Astrocyte (in vitro differentiated cells and primary cell): ENCODE data around the gene HLA-DMB. TPM values are rescaled to one million over a fixed set of nuclear protein-coding genes. Genes with fewer than 3 reads are reported as not detected.

ENCODE experiments used
- DNase-seq: peaks from one replicate; pipeline ENCODE4 v3.0.0-alpha.2; 2010; ENCODE audit warnings: low read depth
- FAIRE-seq: peaks from 2 replicates; lab custom pipeline; 2011; peaks lifted over from hg19 to GRCh38; lab: Jason Lieb, UNC
- H2AFZ ChIP-seq: 2 replicates; pipeline ENCODE4 v1.6.0; 2012; ENCODE audit warnings: low read depth, low read length, inconsistent platforms
- H3K27ac ChIP-seq: 2 replicates; pipeline ENCODE4 v1.5.1; 2011; ENCODE audit warnings: low read depth, low read length, inconsistent platforms
- H3K27me3 ChIP-seq: 2 replicates; pipeline ENCODE4 v1.6.0; 2011; ENCODE audit warnings: low read length, inconsistent platforms; ENCODE audit not compliant: insufficient read depth
- H3K36me3 ChIP-seq: 2 replicates; pipeline ENCODE4 v1.5.1; 2011; ENCODE audit warnings: low read length, inconsistent platforms; ENCODE audit not compliant: insufficient read depth
- H3K4me1 ChIP-seq: 2 replicates; pipeline ENCODE4 v1.5.1; 2011; ENCODE audit warnings: low read length, inconsistent platforms; ENCODE audit not compliant: insufficient read depth
- H3K4me2 ChIP-seq: 2 replicates; pipeline ENCODE4 v1.6.0; 2012; ENCODE audit warnings: low read length, inconsistent platforms
- H3K4me3 ChIP-seq: 2 replicates; pipeline ENCODE4 v1.5.1; 2011; ENCODE audit warnings: low read depth, mild to moderate bottlenecking, low read length, inconsistent platforms; ENCODE audit not compliant: insufficient read depth
- H3K79me2 ChIP-seq: 2 replicates; pipeline ENCODE4 v1.6.0; 2012; ENCODE audit warnings: mild to moderate bottlenecking, low read length, inconsistent platforms; ENCODE audit not compliant: insufficient read depth
- H3K9ac ChIP-seq: 2 replicates; pipeline ENCODE4 v1.6.0; 2012; ENCODE audit warnings: mild to moderate bottlenecking, low read length, inconsistent platforms
- H3K9me3 ChIP-seq: 2 replicates; pipeline ENCODE4 v1.5.1; 2012; ENCODE audit warnings: low read depth, mild to moderate bottlenecking, low read length, inconsistent platforms; ENCODE audit not compliant: insufficient read depth
- H4K20me1 ChIP-seq: 2 replicates; pipeline ENCODE4 v1.6.0; 2012; ENCODE audit warnings: low read length, inconsistent platforms; ENCODE audit not compliant: insufficient read depth
- H3K27ac Mint-ChIP-seq: one replicate; pipeline ENCODE4 v1.8.0; 2021; ENCODE audit warnings: mild to moderate bottlenecking, mixed read lengths; ENCODE audit not compliant: unreplicated experiment
- H3K27me3 Mint-ChIP-seq: one replicate; pipeline ENCODE4 v1.8.0; 2021; ENCODE audit warnings: low read depth, mixed read lengths; ENCODE audit not compliant: unreplicated experiment
- H3K36me3 Mint-ChIP-seq: one replicate; pipeline ENCODE4 v1.8.0; 2021; ENCODE audit warnings: low read depth, mixed read lengths; ENCODE audit not compliant: unreplicated experiment
- H3K4me1 Mint-ChIP-seq: one replicate; pipeline ENCODE4 v1.8.0; 2021; ENCODE audit warnings: low read depth, mixed read lengths; ENCODE audit not compliant: unreplicated experiment
- H3K4me3 Mint-ChIP-seq: one replicate; pipeline ENCODE4 v1.8.0; 2021; ENCODE audit warnings: mild to moderate bottlenecking, moderate library complexity, mixed read lengths; ENCODE audit not compliant: unreplicated experiment
- H3K9me3 Mint-ChIP-seq: one replicate; pipeline ENCODE4 v1.8.0; 2021; ENCODE audit warnings: mild to moderate bottlenecking, mixed read lengths; ENCODE audit not compliant: unreplicated experiment
- EZH2 ChIP-seq: IDR thresholded peaks from 2 replicates; pipeline ENCODE4 v1.6.1; 2012; ENCODE audit warnings: mild to moderate bottlenecking, low read length, inconsistent platforms; ENCODE audit not compliant: insufficient read depth
- total RNA-seq: library from RNA; stranded (reverse); gene quantifications from 2 replicates; pipeline ENCODE4 v1.2.1, GENCODE V29; 2021
- TF ChIP-seq, protein P1 (sequence below): IDR thresholded peaks from 2 replicates; pipeline ENCODE4 v1.5.1; 2011; ENCODE audit warnings: low read depth, mild to moderate bottlenecking, inconsistent platforms, low read length, moderate library complexity; ENCODE audit not compliant: insufficient read depth

Gene HLA-DMB
- total RNA-seq, 1 donor from 2014 or later, result 0.11 TPM

DNA sequence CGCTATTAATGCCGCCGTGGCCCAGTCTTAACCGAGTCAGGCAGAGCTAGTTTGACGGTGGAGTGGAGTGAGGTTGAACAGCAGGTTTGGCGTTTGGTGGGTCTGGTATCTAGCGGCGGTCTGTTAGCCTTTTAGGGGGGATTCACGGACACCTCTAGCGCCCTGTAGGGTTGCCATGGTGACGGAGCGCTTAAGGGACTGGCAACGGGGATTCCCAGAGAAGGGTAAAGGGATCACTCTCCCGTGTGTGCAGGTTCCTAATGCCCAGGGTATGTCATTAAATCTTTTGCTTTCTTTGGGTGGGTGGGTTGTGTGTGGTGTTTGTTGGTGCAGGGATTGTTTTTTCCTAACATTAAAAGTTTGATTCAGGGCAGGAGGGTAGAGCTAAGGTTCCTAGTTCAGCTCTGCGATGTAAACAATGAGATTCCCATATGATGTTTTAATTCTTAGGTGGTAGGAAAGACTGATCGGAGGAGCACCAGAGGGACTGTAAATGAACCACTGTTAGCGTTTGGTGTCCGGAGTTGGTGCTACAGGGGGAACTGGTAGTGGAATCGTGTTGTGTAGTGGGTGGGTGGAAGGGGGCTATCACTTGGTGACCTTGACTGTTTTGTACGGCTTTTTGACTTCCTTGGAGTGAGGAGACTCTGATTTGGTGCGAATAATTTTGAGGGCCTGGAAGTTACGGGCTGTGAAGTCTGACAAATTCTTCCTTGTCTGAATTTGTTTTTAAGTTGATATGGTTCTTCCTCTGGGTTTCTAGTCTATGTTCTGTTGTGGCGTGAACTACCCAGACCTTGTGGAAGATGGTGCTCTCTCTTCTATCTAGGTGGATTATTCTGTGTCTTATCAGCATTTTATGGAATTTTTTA lies 32.6 kb upstream of the HLA-DMB start:
- Histone ChIP-seq H3K79me2 (peaks cover 76% of the 10 kb centered on the region), H3K4me2 (peak overlapping the region; percentile 97), H3K36me3 (peaks cover 48% of the 10 kb centered on the region), H3K27ac (peak overlapping the region; percentile 63), H3K27me3 (no peaks in the 10 kb centered on the region), H3K4me3 (peak overlapping the region; percentile 92), H3K9me3 (no peaks in the 10 kb centered on the region), H4K20me1 (peaks cover 63% of the 10 kb centered on the region), H3K9ac (peak overlapping the region; percentile 90), H2AFZ (no peak overlapping the region), H3K4me1 (peaks cover 24% of the 10 kb centered on the region)
- Mint-ChIP-seq H3K4me1 (peaks cover 33% of the 10 kb centered on the region), H3K27ac (peak overlapping the region; percentile 97), H3K4me3 (peak overlapping the region; percentile 100), H3K9me3 (no peaks in the 10 kb centered on the region), H3K36me3 (peaks cover 38% of the 10 kb centered on the region), H3K27me3 (no peaks in the 10 kb centered on the region)
- TF ChIP-seq EZH2, result no peak
- TF ChIP-seq, protein P1, sequence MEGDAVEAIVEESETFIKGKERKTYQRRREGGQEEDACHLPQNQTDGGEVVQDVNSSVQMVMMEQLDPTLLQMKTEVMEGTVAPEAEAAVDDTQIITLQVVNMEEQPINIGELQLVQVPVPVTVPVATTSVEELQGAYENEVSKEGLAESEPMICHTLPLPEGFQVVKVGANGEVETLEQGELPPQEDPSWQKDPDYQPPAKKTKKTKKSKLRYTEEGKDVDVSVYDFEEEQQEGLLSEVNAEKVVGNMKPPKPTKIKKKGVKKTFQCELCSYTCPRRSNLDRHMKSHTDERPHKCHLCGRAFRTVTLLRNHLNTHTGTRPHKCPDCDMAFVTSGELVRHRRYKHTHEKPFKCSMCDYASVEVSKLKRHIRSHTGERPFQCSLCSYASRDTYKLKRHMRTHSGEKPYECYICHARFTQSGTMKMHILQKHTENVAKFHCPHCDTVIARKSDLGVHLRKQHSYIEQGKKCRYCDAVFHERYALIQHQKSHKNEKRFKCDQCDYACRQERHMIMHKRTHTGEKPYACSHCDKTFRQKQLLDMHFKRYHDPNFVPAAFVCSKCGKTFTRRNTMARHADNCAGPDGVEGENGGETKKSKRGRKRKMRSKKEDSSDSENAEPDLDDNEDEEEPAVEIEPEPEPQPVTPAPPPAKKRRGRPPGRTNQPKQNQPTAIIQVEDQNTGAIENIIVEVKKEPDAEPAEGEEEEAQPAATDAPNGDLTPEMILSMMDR, result no peak
- FAIRE-seq (no peak), DNase-seq (no peak)

DNA sequence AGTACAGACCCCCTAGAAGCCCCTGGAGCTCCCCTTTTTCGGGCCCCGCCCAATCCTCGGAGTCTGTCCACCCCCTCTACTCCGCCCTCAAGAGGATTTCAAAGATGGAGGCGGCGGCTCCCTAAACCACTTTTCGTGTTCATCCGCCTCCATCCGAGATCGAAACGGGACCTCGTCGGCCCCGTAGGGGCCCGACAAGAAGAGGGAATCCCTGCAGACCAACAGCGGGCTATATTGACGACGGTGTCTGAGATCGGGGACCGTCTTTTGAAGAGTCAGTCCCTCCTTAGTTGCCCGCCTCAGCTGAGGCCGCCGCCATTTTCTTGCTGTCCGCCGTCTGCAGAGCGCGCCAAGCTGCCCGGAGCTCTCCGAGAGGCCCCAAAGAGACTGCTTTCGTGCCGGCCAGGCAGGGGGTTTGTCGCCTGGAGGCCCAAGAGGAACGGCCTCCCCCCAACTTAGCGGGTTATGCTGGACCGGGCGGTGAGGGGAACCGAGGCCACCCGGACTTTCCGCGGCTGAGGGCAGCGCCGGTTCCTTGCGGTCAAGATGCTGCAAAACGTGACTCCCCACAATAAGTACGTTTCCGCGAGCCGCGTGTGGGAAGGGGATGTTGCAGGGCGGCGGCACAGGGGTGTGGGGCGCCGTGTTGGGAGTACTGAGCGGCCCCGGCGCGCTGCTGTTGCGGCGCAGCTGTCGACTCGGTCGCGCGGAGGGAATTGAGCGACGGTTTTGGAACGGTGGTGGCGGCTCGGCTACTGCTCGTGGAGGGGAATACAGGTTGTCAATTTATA lies 31.7 kb upstream of the HLA-DMB start:
- Mint-ChIP-seq H3K27me3 (no peaks in the 10 kb centered on the region), H3K4me3 (peak overlapping the region; percentile 100), H3K4me1 (peaks cover 25% of the 10 kb centered on the region), H3K27ac (peak overlapping the region; percentile 97), H3K9me3 (no peaks in the 10 kb centered on the region), H3K36me3 (peaks cover 35% of the 10 kb centered on the region)
- Histone ChIP-seq H3K79me2 (peaks cover 75% of the 10 kb centered on the region), H3K4me2 (peak overlapping the region; percentile 97), H3K36me3 (peaks cover 40% of the 10 kb centered on the region), H3K9me3 (no peaks in the 10 kb centered on the region), H4K20me1 (peaks cover 55% of the 10 kb centered on the region), H3K27me3 (no peaks in the 10 kb centered on the region), H3K4me3 (peak overlapping the region; percentile 92), H3K4me1 (peaks cover 23% of the 10 kb centered on the region), H3K27ac (peak overlapping the region; percentile 63), H2AFZ (no peak overlapping the region), H3K9ac (peak overlapping the region; percentile 90)
- FAIRE-seq (no peak), DNase-seq (no peak)
- no peak for TF ChIP-seq EZH2
- TF ChIP-seq, protein P1, result no peak
